Measurements from ENCODE around the gene FKBP1A. TPM values are rescaled to one million over a fixed set of nuclear protein-coding genes. Genes with fewer than 3 reads are reported as not detected.

The FKBP1A gene
- total RNA-seq, 1 experiment from 2014 or later, result 219 TPM

DNA sequence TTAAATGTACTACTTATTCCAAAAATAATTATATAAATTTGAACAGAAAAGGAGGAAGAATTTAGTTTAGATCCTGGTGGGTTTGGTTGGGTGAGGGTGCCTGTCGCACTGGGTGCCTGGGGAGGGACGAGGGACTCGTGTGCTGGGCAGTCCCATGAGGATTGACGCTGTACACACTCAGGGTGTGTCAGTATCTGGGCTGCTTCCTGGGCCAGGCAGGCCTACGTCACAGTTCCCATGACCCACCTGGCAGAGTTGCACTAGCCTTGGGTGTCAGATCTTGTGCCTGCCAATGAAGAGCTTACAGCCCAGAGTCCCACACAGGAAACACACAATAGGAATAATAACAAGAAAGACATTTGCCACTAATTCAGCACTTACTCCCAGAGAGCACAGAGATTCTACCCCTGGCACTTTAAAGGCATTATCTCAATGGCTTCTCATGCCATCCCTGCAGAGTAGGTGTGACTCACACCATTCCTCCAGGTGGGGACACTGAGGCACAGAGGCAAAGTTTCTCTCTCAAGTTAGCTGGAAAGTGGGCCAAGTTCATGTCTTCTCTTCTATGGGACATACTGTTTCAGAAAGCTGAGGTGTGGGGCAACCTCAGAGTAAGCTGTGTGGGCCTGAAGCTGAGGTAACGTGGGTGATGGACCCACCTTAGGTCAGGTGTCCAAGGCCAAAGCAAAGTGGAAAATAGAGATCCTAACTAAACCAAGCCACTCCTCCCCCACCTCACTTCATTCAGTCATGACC is 62.6 kb downstream of the FKBP1A start:
- in situ Hi-C loops (cut with HindIII; ENCODE audit: low pct_unique_long_range_greater_than_20kb, low sequenced_read_pairs), result no loop called here
- DNase-seq (ENCODE audit: low read depth, low spot score), result peak; percentile 33

DNA sequence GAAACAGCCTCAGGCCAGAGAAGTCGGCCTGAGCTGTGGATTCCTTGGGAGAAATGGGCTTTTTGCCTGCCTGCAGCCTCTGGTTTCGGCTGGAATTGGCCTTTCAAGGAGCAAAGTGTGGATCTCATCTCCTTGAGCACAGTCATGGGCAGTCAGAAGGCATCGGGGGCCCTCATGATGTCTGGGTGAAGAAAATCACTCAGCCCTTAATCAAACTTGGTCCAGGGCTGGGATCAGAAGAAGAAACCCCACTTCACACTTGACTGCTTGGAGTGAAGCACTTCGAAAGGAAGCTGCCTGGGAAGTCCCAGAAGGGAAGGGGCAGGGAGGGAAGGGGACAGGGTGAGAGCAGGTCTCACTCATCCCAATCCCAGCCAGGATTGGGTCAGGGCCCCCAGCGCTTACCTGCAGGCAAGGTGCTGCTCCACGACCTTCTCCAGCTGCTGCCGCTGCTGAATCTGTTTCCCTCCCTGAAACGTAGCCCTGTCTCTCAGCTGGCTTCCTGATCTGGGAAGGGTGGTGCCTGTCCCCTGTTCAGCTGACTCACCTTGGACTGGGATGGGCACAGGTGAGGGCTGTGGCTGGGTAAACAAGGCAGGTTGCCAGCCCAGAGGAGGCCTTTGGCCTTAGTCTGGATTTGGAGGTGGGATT is 64.0 kb downstream of the FKBP1A start, which contains the start of gene SDCBP2:
SDCBP2 (minus strand) TSS at position 460 of the 651 bp plus-strand sequence. CDS start 8,723 bp downstream, outside the sequence.
- in situ Hi-C loops (cut with HindIII; ENCODE audit: low pct_unique_long_range_greater_than_20kb, low sequenced_read_pairs), result no loop called here
- DNase-seq (ENCODE audit: low read depth, low spot score), result no peak

DNA sequence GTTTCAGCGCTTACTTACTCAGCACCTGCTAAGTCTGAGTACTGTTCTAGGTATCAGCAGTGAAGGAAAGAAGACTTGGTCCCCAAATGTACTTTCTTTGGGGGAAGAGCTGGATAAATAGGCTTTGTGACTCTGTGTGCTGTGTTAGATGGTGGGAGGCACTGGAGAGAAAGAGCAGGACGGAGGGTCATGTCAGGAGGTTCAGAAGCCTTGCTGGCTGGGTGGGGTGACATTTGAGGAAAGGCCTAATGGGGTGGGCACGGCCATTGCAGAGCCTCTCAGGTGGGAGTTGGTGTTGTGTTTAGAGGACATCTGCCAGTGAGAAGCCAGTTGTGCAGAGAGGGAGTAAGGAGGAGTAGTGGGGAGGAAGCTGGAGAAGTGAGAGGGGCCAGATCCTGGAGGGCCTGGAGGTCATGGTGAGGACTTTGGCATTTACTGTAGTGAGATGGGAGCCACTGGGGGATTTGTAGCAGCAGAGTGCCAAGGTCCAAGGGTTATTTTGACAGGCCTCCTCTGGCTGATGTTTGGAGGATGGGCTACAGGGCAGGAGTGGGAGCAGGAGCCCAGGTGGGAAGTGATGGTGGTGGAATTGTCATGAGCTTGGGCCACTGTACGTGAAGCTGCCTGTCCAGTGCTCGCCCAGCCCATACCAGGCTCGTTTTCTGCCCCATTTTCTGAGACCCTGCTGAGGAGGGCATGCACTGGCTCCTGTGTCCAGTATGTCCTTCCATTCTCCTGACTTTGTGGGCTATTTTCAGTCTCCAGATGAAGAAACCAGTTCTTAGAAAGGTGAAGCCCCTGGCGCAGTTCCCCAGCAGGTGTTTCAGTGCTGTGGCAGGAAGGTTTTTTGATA is 64.8 kb downstream of the FKBP1A start:
- in situ Hi-C loops (cut with HindIII; ENCODE audit: low pct_unique_long_range_greater_than_20kb, low sequenced_read_pairs), result no loop called here
- no peak for DNase-seq (ENCODE audit: low read depth, low spot score)

DNA sequence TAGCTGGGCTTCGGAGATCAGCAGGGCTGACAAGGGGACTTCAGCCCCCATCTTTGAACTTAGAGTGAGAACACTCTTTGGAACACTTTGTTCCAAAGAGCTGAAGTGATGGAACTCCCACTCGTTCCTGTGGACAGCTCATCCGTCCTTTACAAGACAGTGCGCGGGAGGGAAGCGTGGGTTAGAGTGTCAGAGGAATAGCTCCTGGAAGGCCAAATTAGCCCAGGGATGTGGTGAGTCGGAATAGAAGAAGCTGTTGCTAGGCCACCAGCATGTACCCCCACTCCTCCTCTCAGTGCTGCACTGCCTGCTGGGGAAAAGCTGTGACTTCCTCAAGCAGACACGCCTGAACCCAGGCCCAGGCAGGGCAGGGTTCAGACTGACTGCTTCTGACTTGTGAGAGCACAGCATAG is 65.6 kb downstream of the FKBP1A start:
- in situ Hi-C loops (cut with HindIII; ENCODE audit: low pct_unique_long_range_greater_than_20kb, low sequenced_read_pairs), result no loop called here
- no peak for DNase-seq (ENCODE audit: low read depth, low spot score)

DNA sequence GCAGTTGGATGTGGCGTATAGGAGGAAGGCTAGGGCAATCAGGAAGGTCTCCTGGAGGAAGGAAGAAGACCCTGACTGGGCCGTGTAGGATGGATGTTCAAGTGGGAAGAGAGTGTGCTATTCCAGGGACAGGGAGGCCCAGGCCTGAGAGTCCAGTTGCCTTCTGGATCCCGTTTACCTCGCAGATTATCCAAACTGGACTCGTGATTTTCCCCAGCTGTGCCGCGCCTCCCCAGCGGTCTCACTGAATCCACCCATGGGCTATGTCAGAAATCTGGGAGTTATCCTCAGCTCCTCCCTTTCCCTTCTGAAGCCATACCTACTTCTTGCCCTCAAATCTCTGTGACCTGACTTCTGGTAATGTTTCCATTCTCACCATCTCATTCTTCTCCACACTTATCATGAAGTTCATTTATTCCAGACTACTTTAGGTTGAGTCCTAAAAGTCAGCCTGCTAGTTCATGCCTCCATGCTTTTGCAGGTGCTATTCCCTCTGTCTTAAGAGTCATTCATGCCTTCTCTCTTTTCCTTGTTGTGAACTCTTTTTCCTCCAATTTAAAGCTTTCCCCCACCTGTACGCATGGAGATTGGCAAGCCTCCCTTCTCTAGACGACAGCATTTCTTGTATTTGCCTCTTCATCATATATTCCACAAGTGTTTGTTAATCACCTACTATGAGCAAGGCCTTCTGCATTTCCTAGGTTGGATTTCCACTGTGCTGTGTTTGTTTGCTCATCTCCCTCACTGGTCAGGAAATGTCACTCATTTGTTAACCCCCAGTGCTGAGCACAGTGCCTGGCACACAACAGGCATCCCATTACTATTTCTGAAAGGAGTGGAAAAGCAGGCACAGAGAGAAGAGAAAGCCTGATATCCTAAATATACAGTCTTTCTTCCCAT is 66.6 kb downstream of the FKBP1A start:
- in situ Hi-C loops (cut with HindIII; ENCODE audit: low pct_unique_long_range_greater_than_20kb, low sequenced_read_pairs), result no loop called here
- no peak for DNase-seq (ENCODE audit: low read depth, low spot score)

DNA sequence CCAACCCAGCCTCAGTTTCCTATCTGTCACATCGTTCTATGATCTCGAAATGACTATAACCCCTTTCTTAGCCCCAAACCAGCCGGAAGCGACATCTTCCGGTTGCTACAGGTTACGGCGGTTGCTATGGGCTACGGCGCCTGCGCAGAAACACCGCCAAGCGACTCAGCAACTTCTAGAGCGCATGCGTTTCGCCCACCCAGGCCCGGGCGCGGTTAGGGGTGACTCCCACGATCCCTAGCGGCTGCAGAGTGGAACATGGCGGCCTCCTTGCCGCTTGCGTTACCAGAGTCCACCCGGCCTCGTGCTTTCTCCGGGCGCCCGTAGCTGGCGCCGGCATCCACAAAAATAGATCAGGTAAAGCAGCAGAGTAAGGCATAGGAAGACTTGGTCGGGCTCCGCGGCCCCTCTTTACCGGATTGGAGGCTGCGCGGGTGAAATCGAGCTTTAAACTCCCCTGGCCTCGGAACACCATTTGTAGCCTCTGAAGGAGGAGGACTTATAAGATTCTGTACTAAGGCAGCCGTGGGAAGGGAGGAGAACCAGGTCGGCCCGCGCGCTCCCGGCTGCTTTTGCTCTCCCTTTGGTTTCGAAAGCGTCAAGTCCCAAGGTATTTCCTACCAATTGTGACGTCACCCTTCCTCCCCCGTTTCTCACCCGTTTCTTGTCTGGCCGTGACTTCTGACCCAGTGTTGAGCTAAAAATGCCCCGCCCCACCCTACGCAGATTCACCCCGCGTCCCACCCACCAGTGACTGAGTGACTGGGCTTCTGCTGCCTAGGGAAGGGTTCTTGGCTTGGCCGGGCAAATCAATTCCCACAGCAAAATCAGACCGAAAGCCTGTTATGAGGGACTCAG is 67.5 kb downstream of the FKBP1A start:
- DNase-seq (ENCODE audit: low read depth, low spot score), result peak; percentile 98
- in situ Hi-C loops (cut with HindIII; ENCODE audit: low pct_unique_long_range_greater_than_20kb, low sequenced_read_pairs), result no loop called here

DNA sequence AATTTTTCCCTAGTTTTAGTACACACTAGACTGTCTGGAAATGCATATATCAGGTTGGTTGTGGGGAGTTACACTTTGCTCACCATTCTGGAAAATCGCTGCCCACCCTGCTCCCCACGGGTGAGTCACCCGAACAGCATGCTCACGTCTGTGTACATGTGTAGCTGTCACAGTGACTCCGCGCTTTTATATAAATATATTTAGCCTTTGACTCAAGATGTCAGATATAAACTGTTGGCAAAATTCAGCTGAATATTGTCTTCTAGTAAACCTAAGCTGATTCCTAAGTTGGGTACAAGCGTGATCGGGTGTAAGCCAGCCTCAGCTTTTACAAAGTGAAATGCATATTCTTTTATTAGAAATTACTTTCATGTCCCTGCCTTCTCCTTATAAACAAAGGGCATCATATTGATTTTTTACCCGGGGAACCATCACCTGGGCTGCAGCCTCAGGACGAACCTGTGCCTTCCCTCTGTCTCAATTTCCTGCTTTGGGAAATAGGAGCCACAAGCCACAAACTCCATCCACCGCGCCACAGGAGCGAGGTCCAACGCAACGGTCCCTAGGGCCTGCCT is 68.2 kb downstream of the FKBP1A start:
- no peak for DNase-seq (ENCODE audit: low read depth, low spot score)
- in situ Hi-C loops (cut with HindIII; ENCODE audit: low pct_unique_long_range_greater_than_20kb, low sequenced_read_pairs), result loop anchor here (25.0 kb wide), 1 partner anchor 113 kb away; no protein-coding TSS in a partner anchor

DNA sequence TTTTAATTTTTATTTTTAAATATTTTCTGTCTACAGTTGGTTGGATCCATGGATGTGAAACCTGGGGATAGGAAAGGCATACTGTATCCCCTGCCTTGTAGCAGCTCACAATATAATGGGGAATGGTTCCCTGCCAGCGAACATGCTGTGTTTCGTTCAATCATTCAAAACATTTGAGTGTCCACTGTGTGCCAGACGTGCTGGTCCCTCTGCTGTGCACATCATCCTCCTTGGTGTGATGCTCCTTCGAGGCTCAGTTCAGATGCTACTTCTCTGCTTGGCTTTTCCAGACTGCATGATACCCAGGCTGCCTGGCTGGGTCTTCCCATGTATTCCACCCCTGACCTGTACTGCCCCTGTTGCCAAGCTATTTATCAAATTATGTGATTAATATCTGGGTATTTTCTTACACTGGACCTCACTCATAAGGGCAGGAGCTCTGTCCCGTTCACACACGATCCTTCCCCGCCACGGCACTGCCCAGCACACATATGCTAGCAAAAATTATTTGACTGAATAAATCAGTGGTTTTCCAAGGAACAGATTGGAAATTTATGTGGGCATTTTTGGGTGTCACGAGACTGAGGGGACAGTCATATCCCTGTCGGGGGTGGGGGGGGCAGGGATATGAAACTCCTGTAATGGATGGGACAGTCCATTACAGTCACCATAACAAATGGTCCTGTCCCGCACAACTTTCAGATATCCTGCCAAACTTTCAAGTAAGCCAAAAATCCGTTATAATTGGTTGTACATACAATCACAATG is 68.8 kb downstream of the FKBP1A start:
- DNase-seq (ENCODE audit: low read depth, low spot score), result no peak
- in situ Hi-C loops (cut with HindIII; ENCODE audit: low pct_unique_long_range_greater_than_20kb, low sequenced_read_pairs), result loop anchor here (25.0 kb wide), 1 partner anchor 113 kb away; no protein-coding TSS in a partner anchor

DNA sequence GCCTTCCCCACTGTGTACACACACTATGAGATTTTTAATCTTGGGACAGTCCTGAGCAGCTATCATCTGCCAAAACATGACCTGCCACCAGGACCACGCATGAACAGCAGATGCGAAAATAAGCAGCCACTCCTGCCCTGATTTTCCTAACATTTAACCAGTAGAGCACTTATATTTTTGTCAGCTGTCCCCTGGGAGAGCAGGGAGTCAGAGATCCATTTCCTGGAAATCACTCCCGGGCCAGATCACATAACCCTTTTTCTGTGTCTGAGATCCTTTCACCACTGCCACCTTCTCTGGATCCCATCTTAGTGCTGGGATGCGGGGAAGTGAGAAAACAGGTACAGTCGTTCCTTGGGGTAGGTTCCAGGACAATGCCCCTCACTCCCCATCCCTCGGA is 69.6 kb downstream of the FKBP1A start:
- in situ Hi-C loops (cut with HindIII; ENCODE audit: low pct_unique_long_range_greater_than_20kb, low sequenced_read_pairs), result loop anchor here (25.0 kb wide), 1 partner anchor 114 kb away; no protein-coding TSS in a partner anchor
- no peak for DNase-seq (ENCODE audit: low read depth, low spot score)

DNA sequence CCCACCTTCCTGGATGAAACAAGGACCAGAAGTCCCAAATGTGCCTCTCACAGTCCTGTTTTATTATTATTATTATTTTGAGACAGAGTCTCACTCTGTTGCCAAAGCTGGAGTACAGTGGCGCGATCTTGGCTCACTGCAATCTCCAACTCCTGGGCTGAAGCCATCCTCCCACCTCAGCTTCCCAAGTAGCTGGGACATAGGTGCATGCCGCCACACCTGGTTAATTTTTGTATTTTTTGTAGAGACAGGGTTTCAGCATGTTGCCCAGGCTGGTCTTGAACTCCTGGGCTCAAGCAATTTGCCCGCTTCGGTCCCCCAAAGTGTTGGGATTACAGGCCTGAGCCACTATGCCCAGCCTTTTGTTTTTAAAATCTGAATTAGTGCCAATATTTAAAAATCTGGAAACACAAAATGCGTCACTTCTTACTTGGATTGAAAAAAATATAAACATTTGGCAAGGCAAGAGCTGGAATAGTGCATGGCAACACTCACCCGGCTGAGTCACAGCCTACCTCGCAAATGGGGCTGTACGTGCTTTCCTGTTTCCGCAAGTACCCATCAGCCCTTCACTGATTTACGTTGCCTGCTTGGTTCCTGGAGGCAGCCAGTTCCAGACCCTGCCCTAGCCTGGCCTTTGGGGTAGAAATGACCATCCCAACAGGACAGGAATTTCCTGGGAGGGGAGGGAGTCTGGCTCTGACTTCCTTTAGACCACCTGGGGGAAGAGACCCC is 70.2 kb downstream of the FKBP1A start:
- DNase-seq (ENCODE audit: low read depth, low spot score), result no peak
- in situ Hi-C loops (cut with HindIII; ENCODE audit: low pct_unique_long_range_greater_than_20kb, low sequenced_read_pairs), result loop anchor here (25.0 kb wide), 1 partner anchor 115 kb away; no protein-coding TSS in a partner anchor

DNA sequence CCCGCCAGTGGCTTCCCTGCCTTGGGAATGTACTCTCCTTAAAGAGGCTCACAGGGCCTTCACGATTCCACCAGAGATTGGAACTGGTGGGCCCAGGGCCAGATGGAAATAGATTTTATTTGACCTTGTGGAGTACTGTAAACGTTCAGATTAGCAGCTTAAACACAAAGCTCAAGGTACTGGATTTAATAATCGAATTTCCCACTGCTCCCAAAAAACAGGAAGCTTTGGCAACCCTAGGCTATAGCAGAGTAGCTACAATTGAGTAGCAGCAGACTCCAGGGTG is 71.3 kb downstream of the FKBP1A start:
- no peak for DNase-seq (ENCODE audit: low read depth, low spot score)
- in situ Hi-C loops (cut with HindIII; ENCODE audit: low pct_unique_long_range_greater_than_20kb, low sequenced_read_pairs), result loop anchor here (25.0 kb wide), 1 partner anchor 116 kb away; no protein-coding TSS in a partner anchor

DNA sequence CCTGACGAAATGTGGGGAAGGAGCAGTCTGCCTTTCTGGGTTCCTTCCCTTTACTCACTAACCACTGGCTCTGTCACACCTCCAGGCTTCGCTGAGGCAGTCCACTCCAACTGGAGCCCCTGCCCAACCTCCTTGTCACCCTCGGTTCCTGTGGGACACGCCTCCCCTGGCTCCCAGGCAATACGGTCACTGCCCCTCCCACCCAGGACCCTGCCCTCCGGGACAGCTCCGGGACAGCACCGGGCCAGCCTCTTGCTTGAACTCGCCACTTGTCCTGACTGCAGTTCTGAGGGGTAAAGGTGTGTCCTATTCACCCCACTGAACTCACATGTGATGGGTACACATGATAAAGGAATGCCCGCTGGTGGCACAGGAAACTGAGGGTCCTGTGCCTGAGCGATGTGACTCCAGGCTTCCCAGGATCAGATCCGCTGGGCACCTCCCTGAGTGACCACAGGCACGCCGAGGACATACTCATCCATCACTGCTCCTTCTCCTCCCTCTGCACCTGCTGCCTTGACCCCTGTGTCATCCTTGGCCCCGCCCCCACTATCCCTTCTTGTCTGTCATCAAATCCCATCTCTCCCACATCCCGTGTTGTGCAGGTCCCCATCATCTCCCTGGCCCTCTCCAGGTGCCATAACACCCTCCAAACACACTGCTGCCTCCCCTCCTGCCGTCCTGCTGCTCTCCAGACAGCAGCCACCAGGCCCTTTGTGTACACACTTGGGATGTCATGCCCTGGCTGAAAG is 71.8 kb downstream of the FKBP1A start:
- DNase-seq (ENCODE audit: low read depth, low spot score), result no peak
- in situ Hi-C loops (cut with HindIII; ENCODE audit: low pct_unique_long_range_greater_than_20kb, low sequenced_read_pairs), result loop anchor here (25.0 kb wide), 1 partner anchor 116 kb away; no protein-coding TSS in a partner anchor

DNA sequence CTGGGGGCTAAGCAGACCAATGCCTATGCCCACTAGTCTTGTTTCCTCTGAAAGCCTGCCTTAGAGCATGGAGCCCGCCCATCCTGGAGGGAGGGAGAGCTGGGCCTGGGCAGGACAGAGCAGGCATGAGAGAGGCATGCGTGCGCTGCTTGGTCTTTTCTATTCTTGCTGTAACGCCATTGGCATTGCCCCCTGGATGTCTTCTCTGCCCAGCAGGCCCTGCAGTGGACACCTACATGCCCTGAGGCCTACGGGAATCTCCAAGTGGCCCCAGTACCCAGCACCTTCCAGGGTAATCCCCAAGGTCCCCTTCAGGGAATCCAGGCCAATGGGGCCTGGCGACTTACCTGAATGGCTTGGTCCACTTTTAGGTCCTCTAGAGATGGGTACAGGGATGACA is 72.8 kb downstream of the FKBP1A start:
- no peak for DNase-seq (ENCODE audit: low read depth, low spot score)
- in situ Hi-C loops (cut with HindIII; ENCODE audit: low pct_unique_long_range_greater_than_20kb, low sequenced_read_pairs), result loop anchor here (25.0 kb wide), 1 partner anchor 117 kb away; no protein-coding TSS in a partner anchor

DNA sequence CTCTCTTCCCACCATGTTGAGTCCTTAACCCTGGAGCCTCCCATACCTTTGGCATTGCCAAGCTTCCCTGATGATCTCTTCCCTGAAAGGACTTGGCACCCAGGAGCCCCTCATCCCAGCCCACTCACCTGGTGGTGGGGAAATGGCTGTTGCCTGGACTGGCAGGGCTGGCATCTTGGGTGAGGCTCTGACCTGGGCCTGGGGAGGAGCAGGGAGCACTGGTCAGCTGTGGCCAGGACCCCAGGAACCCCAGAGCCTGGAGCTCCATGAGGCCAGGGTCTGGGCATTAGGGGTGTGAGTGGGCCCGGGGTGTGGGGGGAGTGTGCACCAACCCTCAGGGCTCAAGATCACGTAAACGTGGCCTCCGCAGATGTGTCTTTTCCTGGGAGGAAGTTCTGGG is 73.4 kb downstream of the FKBP1A start:
- DNase-seq (ENCODE audit: low read depth, low spot score), result no peak
- in situ Hi-C loops (cut with HindIII; ENCODE audit: low pct_unique_long_range_greater_than_20kb, low sequenced_read_pairs), result loop anchor here (25.0 kb wide), 1 partner anchor 118 kb away; no protein-coding TSS in a partner anchor
